GM12801 (cell line): ENCODE results near the gene C19orf67.

Experiments
- CTCF ChIP-seq: IDR thresholded peaks from one replicate; pipeline ENCODE4 v1.5.1; 2011; ENCODE audit warnings: control low read depth; ENCODE audit not compliant: insufficient read length; ENCODE audit errors: extremely low read depth

C19orf67 gene

GRCh38 chr19:14096272-14096992, 10.8 kb upstream of the C19orf67 start:
- TF ChIP-seq CTCF = no peak

GRCh38 chr19:14094854-14095253, 9.3 kb upstream of the C19orf67 start:
- TF ChIP-seq CTCF = no peak

- no peak for TF ChIP-seq CTCF
Measured at GRCh38 chr19:14093117-14093823, 7.7 kb upstream of the C19orf67 start.

GRCh38 chr19:14091813-14092462, 6.4 kb upstream of the C19orf67 start:
- TF ChIP-seq CTCF = no peak

- TF ChIP-seq CTCF = no peak
Measured at GRCh38 chr19:14091081-14091812, 5.7 kb upstream of the C19orf67 start.

- TF ChIP-seq CTCF = no peak
Measured at GRCh38 chr19:14090509-14091080, 5.0 kb upstream of the C19orf67 start, which contains the start of gene SAMD1. Gene SAMD1 (minus strand): TSS chr19:14090751.
